ENCODE results near the gene SBF2. TPM values are rescaled to one million over a fixed set of nuclear protein-coding genes. Genes with fewer than 3 reads are reported as not detected.

Gene SBF2
- 30.7 TPM for total RNA-seq (ENCODE audit: unreplicated experiment)
- long read RNA-seq, result 0 reads

GRCh38 chr11:10293423-10294289 lies at the start of gene SBF2:
Gene SBF2 (minus strand): TSS chr11:10294219. CDS start chr11:10294069, 150 bp downstream.
- Mint-ChIP-seq H3K27ac (ENCODE audit: unreplicated experiment) (peak within 1 kb of the TSS; percentile 31), H3K4me1 (ENCODE audit: low read depth, unreplicated experiment) (no peaks in the 10 kb centered on the region), H3K27me3 (ENCODE audit: unreplicated experiment) (peaks cover 2% of the 10 kb centered on the region), H3K36me3 (ENCODE audit: unreplicated experiment) (no peaks in the 10 kb centered on the region), H3K4me3 (ENCODE audit: unreplicated experiment) (peak within 1 kb of the TSS; percentile 93), H3K9me3 (ENCODE audit: unreplicated experiment) (peaks cover 4% of the 10 kb centered on the region)
- DNase-seq, result peak; percentile 88
- TF ChIP-seq CTCF (IDR thresholded peaks at IDR 0.05; ENCODE audit: partially characterized antibody, unreplicated experiment), result no peak

GRCh38 chr11:10338287-10338686 lies 44.3 kb upstream of the SBF2 start:
- Mint-ChIP-seq H3K4me1 (ENCODE audit: low read depth, unreplicated experiment) (no peaks in the 10 kb centered on the region), H3K27ac (ENCODE audit: unreplicated experiment) (no peak overlapping the region), H3K4me3 (ENCODE audit: unreplicated experiment) (no peak overlapping the region), H3K36me3 (ENCODE audit: unreplicated experiment) (no peaks in the 10 kb centered on the region), H3K27me3 (ENCODE audit: unreplicated experiment) (no peaks in the 10 kb centered on the region), H3K9me3 (ENCODE audit: unreplicated experiment) (no peaks in the 10 kb centered on the region)
- no peak for TF ChIP-seq CTCF (IDR thresholded peaks at IDR 0.05; ENCODE audit: partially characterized antibody, unreplicated experiment)
- DNase-seq, result no peak

- no peak overlapping the region for H3K4me3 Mint-ChIP-seq (ENCODE audit: unreplicated experiment)
- no peaks in the 10 kb centered on the region for H3K9me3 Mint-ChIP-seq (ENCODE audit: unreplicated experiment)
- no peaks in the 10 kb centered on the region for H3K4me1 Mint-ChIP-seq (ENCODE audit: low read depth, unreplicated experiment)
- DNase-seq, result no peak
- no peak overlapping the region for H3K27ac Mint-ChIP-seq (ENCODE audit: unreplicated experiment)
- H3K27me3 Mint-ChIP-seq (ENCODE audit: unreplicated experiment), result no peaks in the 10 kb centered on the region
- TF ChIP-seq CTCF (IDR thresholded peaks at IDR 0.05; ENCODE audit: partially characterized antibody, unreplicated experiment), result no peak
- H3K36me3 Mint-ChIP-seq (ENCODE audit: unreplicated experiment), result no peaks in the 10 kb centered on the region
Observed at GRCh38 chr11:10333490-10333889, 39.5 kb upstream of the SBF2 start.

GRCh38 chr11:10331548-10332289 lies 37.7 kb upstream of the SBF2 start:
- Mint-ChIP-seq H3K27me3 (ENCODE audit: unreplicated experiment) (no peaks in the 10 kb centered on the region), H3K4me1 (ENCODE audit: low read depth, unreplicated experiment) (no peaks in the 10 kb centered on the region), H3K4me3 (ENCODE audit: unreplicated experiment) (no peak overlapping the region), H3K27ac (ENCODE audit: unreplicated experiment) (no peak overlapping the region), H3K36me3 (ENCODE audit: unreplicated experiment) (no peaks in the 10 kb centered on the region), H3K9me3 (ENCODE audit: unreplicated experiment) (no peaks in the 10 kb centered on the region)
- DNase-seq, result no peak
- no peak for TF ChIP-seq CTCF (IDR thresholded peaks at IDR 0.05; ENCODE audit: partially characterized antibody, unreplicated experiment)

Measured in glutamatergic neuron (in vitro differentiated cells).